Measurements from ENCODE around the gene TMEM221. TPM values are rescaled to one million over a fixed set of nuclear protein-coding genes. Genes with fewer than 3 reads are reported as not detected.

Gene TMEM221
- polyA plus RNA-seq, 1 donor from 2014 or later = not detected

DNA sequence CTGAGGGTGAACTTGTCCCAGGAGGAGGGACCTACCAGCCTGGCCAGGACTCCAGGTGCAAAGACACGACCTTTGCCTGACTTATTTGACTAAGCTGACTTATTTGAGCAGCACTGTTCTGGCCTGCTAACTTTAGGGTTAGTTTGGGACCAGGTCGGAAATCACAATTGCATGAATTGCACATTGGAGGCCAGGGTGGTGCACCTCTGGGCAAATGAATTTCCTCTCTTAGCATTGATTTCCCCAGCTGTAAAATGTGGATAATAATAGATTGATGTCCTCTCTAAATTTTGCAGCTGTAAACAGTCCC lies 41.6 kb downstream of the TMEM221 start:
- Histone ChIP-seq H3K27me3 (ENCODE audit: insufficient read depth, low read depth, low read length) (no peaks in the 10 kb centered on the region), H3K4me3 (ENCODE audit: low read length) (no peak overlapping the region), H2AFZ (ENCODE audit: low read depth, low read length) (no peak overlapping the region), H3K27ac (ENCODE audit: low read length) (no peak overlapping the region), H3K4me2 (ENCODE audit: low read length) (no peak overlapping the region), H3K79me2 (replicated peaks; ENCODE audit: insufficient read depth, low read length) (no peaks in the 10 kb centered on the region), H3K9me2 (ENCODE audit: insufficient read depth, low read length) (no peaks in the 10 kb centered on the region), H3K36me3 (ENCODE audit: insufficient read depth, low read length) (no peaks in the 10 kb centered on the region), H3K9me3 (ENCODE audit: low read length) (no peaks in the 10 kb centered on the region), H4K20me1 (ENCODE audit: insufficient read depth) (no peaks in the 10 kb centered on the region), H3K9ac (ENCODE audit: low read length) (no peak overlapping the region), H3F3A (ENCODE audit: insufficient read depth, low read length, poor library complexity, severe bottlenecking) (no peaks in the 10 kb centered on the region)
- TF ChIP-seq TAF1 (IDR thresholded peaks at IDR 0.05; ENCODE audit: low read depth) (no peak), MXI1 (conservative IDR thresholded peaks at IDR 0.05; ENCODE audit: poor library complexity, severe bottlenecking) (no peak), EZH2 (IDR thresholded peaks at IDR 0.05; ENCODE audit: borderline replicate concordance, insufficient read depth, low read length, poor library complexity, severe bottlenecking) (no peak), POLR2AphosphoS5 (IDR thresholded peaks at IDR 0.05) (no peak), SMC3 (conservative IDR thresholded peaks at IDR 0.05; ENCODE audit: poor library complexity) (no peak), RAD21 (conservative IDR thresholded peaks at IDR 0.05) (no peak), EP300 (conservative IDR thresholded peaks at IDR 0.05; ENCODE audit: poor library complexity, severe bottlenecking) (no peak)
- TF ChIP-seq, protein P1, sequence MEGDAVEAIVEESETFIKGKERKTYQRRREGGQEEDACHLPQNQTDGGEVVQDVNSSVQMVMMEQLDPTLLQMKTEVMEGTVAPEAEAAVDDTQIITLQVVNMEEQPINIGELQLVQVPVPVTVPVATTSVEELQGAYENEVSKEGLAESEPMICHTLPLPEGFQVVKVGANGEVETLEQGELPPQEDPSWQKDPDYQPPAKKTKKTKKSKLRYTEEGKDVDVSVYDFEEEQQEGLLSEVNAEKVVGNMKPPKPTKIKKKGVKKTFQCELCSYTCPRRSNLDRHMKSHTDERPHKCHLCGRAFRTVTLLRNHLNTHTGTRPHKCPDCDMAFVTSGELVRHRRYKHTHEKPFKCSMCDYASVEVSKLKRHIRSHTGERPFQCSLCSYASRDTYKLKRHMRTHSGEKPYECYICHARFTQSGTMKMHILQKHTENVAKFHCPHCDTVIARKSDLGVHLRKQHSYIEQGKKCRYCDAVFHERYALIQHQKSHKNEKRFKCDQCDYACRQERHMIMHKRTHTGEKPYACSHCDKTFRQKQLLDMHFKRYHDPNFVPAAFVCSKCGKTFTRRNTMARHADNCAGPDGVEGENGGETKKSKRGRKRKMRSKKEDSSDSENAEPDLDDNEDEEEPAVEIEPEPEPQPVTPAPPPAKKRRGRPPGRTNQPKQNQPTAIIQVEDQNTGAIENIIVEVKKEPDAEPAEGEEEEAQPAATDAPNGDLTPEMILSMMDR (IDR thresholded peaks at IDR 0.05; ENCODE audit: poor library complexity, severe bottlenecking) = no peak
- TF ChIP-seq, protein P2, sequence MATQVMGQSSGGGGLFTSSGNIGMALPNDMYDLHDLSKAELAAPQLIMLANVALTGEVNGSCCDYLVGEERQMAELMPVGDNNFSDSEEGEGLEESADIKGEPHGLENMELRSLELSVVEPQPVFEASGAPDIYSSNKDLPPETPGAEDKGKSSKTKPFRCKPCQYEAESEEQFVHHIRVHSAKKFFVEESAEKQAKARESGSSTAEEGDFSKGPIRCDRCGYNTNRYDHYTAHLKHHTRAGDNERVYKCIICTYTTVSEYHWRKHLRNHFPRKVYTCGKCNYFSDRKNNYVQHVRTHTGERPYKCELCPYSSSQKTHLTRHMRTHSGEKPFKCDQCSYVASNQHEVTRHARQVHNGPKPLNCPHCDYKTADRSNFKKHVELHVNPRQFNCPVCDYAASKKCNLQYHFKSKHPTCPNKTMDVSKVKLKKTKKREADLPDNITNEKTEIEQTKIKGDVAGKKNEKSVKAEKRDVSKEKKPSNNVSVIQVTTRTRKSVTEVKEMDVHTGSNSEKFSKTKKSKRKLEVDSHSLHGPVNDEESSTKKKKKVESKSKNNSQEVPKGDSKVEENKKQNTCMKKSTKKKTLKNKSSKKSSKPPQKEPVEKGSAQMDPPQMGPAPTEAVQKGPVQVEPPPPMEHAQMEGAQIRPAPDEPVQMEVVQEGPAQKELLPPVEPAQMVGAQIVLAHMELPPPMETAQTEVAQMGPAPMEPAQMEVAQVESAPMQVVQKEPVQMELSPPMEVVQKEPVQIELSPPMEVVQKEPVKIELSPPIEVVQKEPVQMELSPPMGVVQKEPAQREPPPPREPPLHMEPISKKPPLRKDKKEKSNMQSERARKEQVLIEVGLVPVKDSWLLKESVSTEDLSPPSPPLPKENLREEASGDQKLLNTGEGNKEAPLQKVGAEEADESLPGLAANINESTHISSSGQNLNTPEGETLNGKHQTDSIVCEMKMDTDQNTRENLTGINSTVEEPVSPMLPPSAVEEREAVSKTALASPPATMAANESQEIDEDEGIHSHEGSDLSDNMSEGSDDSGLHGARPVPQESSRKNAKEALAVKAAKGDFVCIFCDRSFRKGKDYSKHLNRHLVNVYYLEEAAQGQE (IDR thresholded peaks at IDR 0.05; ENCODE audit: borderline replicate concordance) = no peak

DNA sequence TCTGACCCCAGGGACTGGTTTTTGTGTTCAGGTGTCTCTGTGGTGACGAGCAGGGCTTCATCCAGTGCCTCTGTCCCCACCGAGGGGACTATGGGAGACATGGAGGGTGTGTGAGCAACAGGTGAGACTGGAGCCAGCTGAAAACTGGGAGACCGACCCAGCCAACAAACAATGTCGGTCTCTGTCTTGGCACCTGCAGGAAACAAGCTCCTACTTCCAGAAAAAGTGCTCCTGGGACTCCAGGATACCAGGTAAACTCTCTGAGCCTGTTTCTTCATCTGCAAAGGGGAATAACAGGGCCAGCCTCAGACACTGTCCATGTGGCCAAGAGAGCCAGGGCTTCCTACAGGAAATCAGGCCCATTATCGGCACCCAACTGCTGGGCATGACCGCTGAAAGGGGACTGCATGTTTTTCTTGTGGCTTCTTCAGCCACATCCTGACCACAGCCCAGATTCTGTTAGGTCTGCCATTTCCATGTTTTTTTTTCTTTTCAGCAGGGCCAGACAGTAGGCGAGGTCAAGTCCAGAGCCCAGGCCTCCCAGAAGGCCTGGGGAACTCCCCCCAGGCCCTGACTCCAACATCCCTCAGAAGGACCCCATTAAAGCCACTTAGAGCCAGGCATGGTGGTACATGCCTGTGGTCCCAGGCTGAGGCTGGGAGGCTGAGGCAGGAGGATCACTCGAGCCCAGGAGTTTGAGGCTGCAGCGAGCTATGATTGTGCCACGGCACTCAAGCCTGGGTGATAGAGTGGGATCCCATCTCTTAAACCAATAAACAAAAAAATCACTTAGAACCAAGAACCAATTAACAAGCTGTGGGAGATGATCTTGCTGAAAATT lies 42.2 kb downstream of the TMEM221 start:
- TF ChIP-seq SMC3 (conservative IDR thresholded peaks at IDR 0.05; ENCODE audit: poor library complexity) (no peak), EZH2 (IDR thresholded peaks at IDR 0.05; ENCODE audit: borderline replicate concordance, insufficient read depth, low read length, poor library complexity, severe bottlenecking) (no peak), RAD21 (conservative IDR thresholded peaks at IDR 0.05) (no peak), POLR2AphosphoS5 (IDR thresholded peaks at IDR 0.05) (no peak), TAF1 (IDR thresholded peaks at IDR 0.05; ENCODE audit: low read depth) (no peak), EP300 (conservative IDR thresholded peaks at IDR 0.05; ENCODE audit: poor library complexity, severe bottlenecking) (no peak), MXI1 (conservative IDR thresholded peaks at IDR 0.05; ENCODE audit: poor library complexity, severe bottlenecking) (no peak)
- TF ChIP-seq, protein P2 (IDR thresholded peaks at IDR 0.05; ENCODE audit: borderline replicate concordance) = no peak
- TF ChIP-seq, protein P1 (IDR thresholded peaks at IDR 0.05; ENCODE audit: poor library complexity, severe bottlenecking) = no peak
- Histone ChIP-seq H3K4me2 (ENCODE audit: low read length) (no peak overlapping the region), H2AFZ (ENCODE audit: low read depth, low read length) (no peak overlapping the region), H4K20me1 (ENCODE audit: insufficient read depth) (no peaks in the 10 kb centered on the region), H3K9ac (ENCODE audit: low read length) (no peak overlapping the region), H3K36me3 (ENCODE audit: insufficient read depth, low read length) (no peaks in the 10 kb centered on the region), H3K9me2 (ENCODE audit: insufficient read depth, low read length) (no peaks in the 10 kb centered on the region), H3F3A (ENCODE audit: insufficient read depth, low read length, poor library complexity, severe bottlenecking) (no peaks in the 10 kb centered on the region), H3K4me3 (ENCODE audit: low read length) (no peak overlapping the region), H3K27ac (ENCODE audit: low read length) (no peak overlapping the region), H3K79me2 (replicated peaks; ENCODE audit: insufficient read depth, low read length) (no peaks in the 10 kb centered on the region), H3K9me3 (ENCODE audit: low read length) (no peaks in the 10 kb centered on the region), H3K27me3 (ENCODE audit: insufficient read depth, low read depth, low read length) (no peaks in the 10 kb centered on the region)
